Pancreas (tissue), 10 donors: Measurements from ENCODE around the gene SPATC1L. TPM values are rescaled to one million over a fixed set of nuclear protein-coding genes. Genes with fewer than 3 reads are reported as not detected.

Experiments
- ATAC-seq, 4 donors: fragments of 200-7000 bp; cut with Tn5 transposase; one replicate each; pipeline versions ENCODE4 v1.8.0 to v1.9.1; 2020; ENCODE audit warnings: mild to moderate bottlenecking in 4 of 4, moderate library complexity in 4 of 4
- DNase-seq, 6 donors: peaks; one replicate each; pipeline ENCODE4 v3.0.0-alpha.2; 2020
- FAIRE-seq: peaks from 2 replicates; lab custom pipeline; 2012; peaks lifted over from hg19 to GRCh38; lab: Jason Lieb, UNC
- H3K27ac ChIP-seq, 4 donors: fragments of 200-600 bp; sonication (generic); 1 replicate in 3 of 4; 2 replicates in 1 of 4; pipeline versions ENCODE4 v1.5.0 to v1.8.0; 2020
- H3K27me3 ChIP-seq, 4 donors: fragments of 200-600 bp; one replicate each; pipeline ENCODE4 v1.8.0; 2021
- H3K36me3 ChIP-seq, 3 donors: fragments of 200-600 bp; sonication (generic) in 1 of 3; one replicate each; pipeline versions ENCODE4 v1.5.0 to v1.8.0; 2020 to 2021
- H3K4me1 ChIP-seq, 3 donors: fragments of 200-600 bp; one replicate each; pipeline ENCODE4 v1.8.0; 2021
- H3K4me3 ChIP-seq, 4 donors: fragments of 200-600 bp; sonication (generic) in 2 of 4; one replicate each; pipeline versions ENCODE4 v1.5.0 to v1.8.0; 2020 to 2021
- H3K9me3 ChIP-seq, 4 donors: fragments of 200-600 bp; one replicate each; pipeline ENCODE4 v1.8.0; 2021
- CTCF ChIP-seq, 4 donors: fragments of 200-600 bp; sonication (generic) in 3 of 4; IDR thresholded peaks; one replicate each; pipeline versions ENCODE4 v1.5.0 to v1.8.0; 2021; ENCODE audit warnings: antibody characterized with exemption in 4 of 4
- whole genome bisulfite sequencing, 2 donors: extraction: QIAGEN DNeasy Blood & Tissue Kit; methylation state at CpG; one replicate each; pipeline ENCODE4 v1.1.7; 2013; 5-methylcytosine and 5-hydroxymethylcytosine counted together
- intact Hi-C, 3 donors: fragments of 100-400 bp; cut with DNase I; formaldehyde crosslinking; loops; one replicate each; pipeline versions ENCODE4 v1.11.1 to v1.14.2; 2022
- polyA plus RNA-seq, 2 donors: library from polyadenylated mRNA; stranded (reverse); fragments of 200-250 nt; gene quantifications; one replicate each; pipeline ENCODE4 v1.2.3, GENCODE V29; 2013
- total RNA-seq, 6 donors: library from RNA; stranded (reverse); fragmentation: NEBNext Ultra II Directional in 4 of 6; extraction: Animal tissue kit (Norgen Biotek cat#: 25700) in 4 of 6; gene quantifications; one replicate each; pipeline versions ENCODE4 v1.2.1 to v1.2.4, GENCODE V29; 2021 to 2023
- donor health status: healthy with polysubstance abuse.
- donor health status: DM: no; HTN: no; CAD: no; lungs with moderate emphysema.
- donor health status: DM: no; HTN: no; CAD: no.
- donor health status: control.
- donor health status: control.
- donor health status: Bipolar disorder and iron deficiency.
- donor health status: DM: yes; HTN: yes; CAD: no.
- donor health status: DM: no; HTN: no; CAD: no.
- donor health status: DM: no; HTN: no; CAD: no.
- donor health status: DM: yes; HTN: yes; CAD: no.

SPATC1L gene
- total and polyA plus RNA-seq, 8 donors: 3.1 to 26.9 (median 6.5) TPM

- Histone ChIP-seq H3K4me1 (no peaks in the 10 kb centered on the region), H3K36me3 (no peaks in the 10 kb centered on the region), H3K27ac (no peak overlapping the region), H3K4me3 (no peak overlapping the region), H3K27me3 (no peaks in the 10 kb centered on the region), H3K9me3 (no peaks in the 10 kb centered on the region)
- WGBS, 2 donors: 77 to 83% methylated on average over 39 to 40 of the region's 40 CpGs
- FAIRE-seq: no peak
- no peak for ATAC-seq
- DNase-seq: peak in 3 of 6 donors; percentile 6 to 49 (median 37)
- TF ChIP-seq CTCF (IDR thresholded peaks at IDR 0.05): no peak
- intact Hi-C loops: no loop called here
Observed at GRCh38 chr21:46127239-46128105, 56.8 kb downstream of the SPATC1L start.

- no peak for TF ChIP-seq CTCF (IDR thresholded peaks at IDR 0.05)
- H3K9me3 ChIP-seq: no peaks in the 10 kb centered on the region
- peak in 4 of 6 donors; percentile 10 to 53 (median 30) for DNase-seq
- no peak overlapping the region for H3K4me3 ChIP-seq
- no peak for ATAC-seq
- H3K27me3 ChIP-seq: no peaks in the 10 kb centered on the region
- intact Hi-C loops: no loop called here
- no peaks in the 10 kb centered on the region for H3K36me3 ChIP-seq
- H3K4me1 ChIP-seq: no peaks in the 10 kb centered on the region
- 59 to 71% methylated on average over 32 of the region's 32 CpGs for WGBS, 2 donors
- no peak for FAIRE-seq
- no peak overlapping the region for H3K27ac ChIP-seq
Observed at GRCh38 chr21:46126309-46127238, 57.7 kb downstream of the SPATC1L start.

- no peak for TF ChIP-seq CTCF (IDR thresholded peaks at IDR 0.05)
- DNase-seq: peak in 3 of 6 donors; percentile 9 to 49 (median 40)
- FAIRE-seq: no peak
- Histone ChIP-seq H3K36me3 (no peaks in the 10 kb centered on the region), H3K9me3 (no peaks in the 10 kb centered on the region), H3K4me3 (no peak overlapping the region), H3K4me1 (no peaks in the 10 kb centered on the region), H3K27me3 (no peaks in the 10 kb centered on the region), H3K27ac (no peak overlapping the region)
- no peak for ATAC-seq
- intact Hi-C loops: no loop called here
- WGBS, 2 donors: 70 to 81% methylated on average over 47 of the region's 47 CpGs
Observed at GRCh38 chr21:46125846-46126301, 58.4 kb downstream of the SPATC1L start.

GRCh38 chr21:46124926-46125845 lies 59.1 kb downstream of the SPATC1L start:
- H3K36me3 ChIP-seq: no peaks in the 10 kb centered on the region

More at GRCh38 chr21:46124926-46125845, 59.1 kb downstream of the SPATC1L start:
- no peak for FAIRE-seq
- Histone ChIP-seq H3K27ac (no peak overlapping the region), H3K4me1 (no peaks in the 10 kb centered on the region), H3K27me3 (no peaks in the 10 kb centered on the region), H3K4me3 (no peak overlapping the region), H3K9me3 (no peaks in the 10 kb centered on the region)
- TF ChIP-seq CTCF (IDR thresholded peaks at IDR 0.05): no peak
- no peak for ATAC-seq
- peak in 3 of 6 donors; percentile 12 to 52 (median 48) for DNase-seq
- intact Hi-C loops: no loop called here
- 80 to 84% methylated on average over 49 of the region's 49 CpGs for WGBS, 2 donors
